Right atrium auricular region (tissue), 2 donors: ENCODE results near the gene TSPOAP1. TPM values are rescaled to one million over a fixed set of nuclear protein-coding genes. Genes with fewer than 3 reads are reported as not detected.
A peak's percentile ranks its signal among the peaks of the same experiment; 100 is the strongest.

Experiments
- DNase-seq: peaks from one replicate; pipeline ENCODE4 v3.0.0-alpha.2; 2019; ENCODE audit warnings: low spot score
- H3K27ac ChIP-seq, 2 donors: fragments of 200-600 bp; sonication (generic); 1 replicate in 1 of 2; 2 replicates in 1 of 2; pipeline ENCODE4 v1.5.1; 2016 to 2019
- H3K27me3 ChIP-seq, 2 donors: fragments of 200-600 bp; sonication (generic); one replicate each; pipeline versions ENCODE4 v1.5.1 to v1.6.0; 2017 to 2019
- H3K36me3 ChIP-seq: fragments of 200-600 bp; sonication (generic); one replicate; pipeline ENCODE4 v1.5.1; 2016
- H3K4me1 ChIP-seq, 2 donors: fragments of 200-600 bp; sonication (generic); one replicate each; pipeline versions ENCODE4 v1.5.1 to v1.6.0; 2017 to 2019
- H3K4me3 ChIP-seq, 2 donors: fragments of 200-600 bp; sonication (generic); 1 replicate in 1 of 2; 2 replicates in 1 of 2; pipeline ENCODE4 v1.5.1; 2017 to 2019; ENCODE audit warnings: mild to moderate bottlenecking in 1 of 2, moderate library complexity in 1 of 2
- H3K9me3 ChIP-seq, 2 donors: fragments of 200-600 bp; sonication (generic); one replicate each; pipeline ENCODE4 v1.5.1; 2019
- CTCF ChIP-seq, 2 donors: fragments of 200-600 bp; sonication (generic); IDR thresholded peaks; one replicate each; pipeline ENCODE4 v1.5.1; 2019; ENCODE audit warnings: antibody characterized with exemption in 2 of 2
- total RNA-seq, 2 donors: library from RNA; depleted of rRNA; stranded (reverse); fragments of >200 nt; gene quantifications; one replicate each; pipeline ENCODE4 v1.1.0, GENCODE V29; 2016

TSPOAP1 gene
- total RNA-seq, 2 donors from 2014 or later, result 6.1 to 8.5 TPM

- no peak for DNase-seq
- Histone ChIP-seq H3K4me1 (peaks cover 0 to 20% of the 10 kb centered on the region in 2 donors), H3K4me3 (no peak overlapping the region), H3K9me3 (no peaks in the 10 kb centered on the region), H3K27ac (no peak overlapping the region), H3K36me3 (no peaks in the 10 kb centered on the region), H3K27me3 (no peaks in the 10 kb centered on the region)
- TF ChIP-seq CTCF (IDR thresholded peaks at IDR 0.05), result no peak
These were observed 5.2 kb upstream of the TSPOAP1 start for GRCh38 chr17:58333736-58334207.

GRCh38 chr17:58332778-58333735, 4.5 kb upstream of the TSPOAP1 start:
- peaks cover 0 to 3% of the 10 kb centered on the region in 2 donors for H3K27me3 ChIP-seq
- peaks cover 0 to 20% of the 10 kb centered on the region in 2 donors for H3K4me1 ChIP-seq
- no peak overlapping the region for H3K27ac ChIP-seq
- no peaks in the 10 kb centered on the region for H3K9me3 ChIP-seq
- DNase-seq, result no peak
- no peaks in the 10 kb centered on the region for H3K36me3 ChIP-seq
- no peak for TF ChIP-seq CTCF (IDR thresholded peaks at IDR 0.05)
- H3K4me3 ChIP-seq, result peak overlapping the region in 1 of 2 donors; percentile 44

- TF ChIP-seq CTCF (IDR thresholded peaks at IDR 0.05), result no peak
- peaks cover 0 to 12% of the 10 kb centered on the region in 2 donors for H3K4me1 ChIP-seq
- no peaks in the 10 kb centered on the region for H3K36me3 ChIP-seq
- peaks cover 0 to 3% of the 10 kb centered on the region in 2 donors for H3K27me3 ChIP-seq
- peak overlapping the region; percentile 35 to 47 for H3K27ac ChIP-seq
- DNase-seq, result no peak
- H3K9me3 ChIP-seq, result no peaks in the 10 kb centered on the region
- peak overlapping the region; percentile 25 to 44 for H3K4me3 ChIP-seq
These were observed 3.5 kb upstream of the TSPOAP1 start for GRCh38 chr17:58331815-58332777.

- H3K36me3 ChIP-seq, result no peaks in the 10 kb centered on the region
- H3K4me3 ChIP-seq, result peak overlapping the region; percentile 25 to 44
- H3K27ac ChIP-seq, result peak overlapping the region; percentile 35 to 47
- no peak for TF ChIP-seq CTCF (IDR thresholded peaks at IDR 0.05)
- peaks cover 0 to 4% of the 10 kb centered on the region in 2 donors for H3K4me1 ChIP-seq
- H3K27me3 ChIP-seq, result peaks cover 0 to 3% of the 10 kb centered on the region in 2 donors
- DNase-seq, result no peak
- H3K9me3 ChIP-seq, result no peaks in the 10 kb centered on the region
These were observed 2.6 kb upstream of the TSPOAP1 start for GRCh38 chr17:58330997-58331814.

GRCh38 chr17:58330538-58330996, 2.0 kb upstream of the TSPOAP1 start:
- peak overlapping the region; percentile 25 to 44 for H3K4me3 ChIP-seq
- no peaks in the 10 kb centered on the region for H3K9me3 ChIP-seq
- H3K36me3 ChIP-seq, result no peaks in the 10 kb centered on the region
- peak overlapping the region; percentile 35 to 47 for H3K27ac ChIP-seq
- no peak for DNase-seq
- no peaks in the 10 kb centered on the region for H3K4me1 ChIP-seq
- peaks cover 0 to 3% of the 10 kb centered on the region in 2 donors for H3K27me3 ChIP-seq
- TF ChIP-seq CTCF (IDR thresholded peaks at IDR 0.05), result no peak
